ENCODE data around the gene TTC38. TPM values are rescaled to one million over a fixed set of nuclear protein-coding genes. Genes with fewer than 3 reads are reported as not detected.

TTC38 gene
- total RNA-seq, 1 donor from 2014 or later: 8.4 TPM

DNA sequence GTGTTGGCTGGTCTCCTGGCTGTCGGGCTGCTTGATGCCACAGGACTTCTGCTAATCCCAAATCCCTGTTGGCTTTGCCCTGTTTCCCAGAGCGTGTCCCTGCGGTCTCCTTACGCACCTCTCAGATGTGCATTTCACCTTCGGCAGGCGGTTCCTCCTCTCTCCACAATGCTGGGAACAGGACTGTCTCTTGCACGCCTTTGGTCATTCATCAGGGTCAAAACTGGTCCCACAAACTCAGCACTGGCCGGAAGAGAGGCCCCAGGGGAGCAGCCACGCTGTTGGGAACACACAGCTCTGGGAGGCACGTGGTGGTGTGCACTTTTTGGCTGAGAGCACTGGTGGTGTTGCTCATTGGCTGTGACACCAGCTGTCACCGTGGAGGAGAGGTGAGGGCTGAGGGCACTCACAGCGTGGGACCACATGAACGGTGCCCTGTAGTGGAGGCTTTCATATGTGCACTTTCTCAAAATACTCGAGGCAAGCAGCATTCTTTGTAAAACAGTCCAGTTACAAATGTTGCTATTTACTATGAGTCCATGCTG lies 52.4 kb downstream of the TTC38 start:
- DNase-seq (ENCODE audit: low read depth): no peak
- TF ChIP-seq, protein P1, sequence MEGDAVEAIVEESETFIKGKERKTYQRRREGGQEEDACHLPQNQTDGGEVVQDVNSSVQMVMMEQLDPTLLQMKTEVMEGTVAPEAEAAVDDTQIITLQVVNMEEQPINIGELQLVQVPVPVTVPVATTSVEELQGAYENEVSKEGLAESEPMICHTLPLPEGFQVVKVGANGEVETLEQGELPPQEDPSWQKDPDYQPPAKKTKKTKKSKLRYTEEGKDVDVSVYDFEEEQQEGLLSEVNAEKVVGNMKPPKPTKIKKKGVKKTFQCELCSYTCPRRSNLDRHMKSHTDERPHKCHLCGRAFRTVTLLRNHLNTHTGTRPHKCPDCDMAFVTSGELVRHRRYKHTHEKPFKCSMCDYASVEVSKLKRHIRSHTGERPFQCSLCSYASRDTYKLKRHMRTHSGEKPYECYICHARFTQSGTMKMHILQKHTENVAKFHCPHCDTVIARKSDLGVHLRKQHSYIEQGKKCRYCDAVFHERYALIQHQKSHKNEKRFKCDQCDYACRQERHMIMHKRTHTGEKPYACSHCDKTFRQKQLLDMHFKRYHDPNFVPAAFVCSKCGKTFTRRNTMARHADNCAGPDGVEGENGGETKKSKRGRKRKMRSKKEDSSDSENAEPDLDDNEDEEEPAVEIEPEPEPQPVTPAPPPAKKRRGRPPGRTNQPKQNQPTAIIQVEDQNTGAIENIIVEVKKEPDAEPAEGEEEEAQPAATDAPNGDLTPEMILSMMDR (IDR thresholded peaks at IDR 0.05; ENCODE audit: insufficient read depth, low read length, severe bottlenecking): no peak
- Histone ChIP-seq H3K4me3 (ENCODE audit: low read depth, low read length) (no peak overlapping the region), H3K36me3 (ENCODE audit: control insufficient read depth, insufficient read depth, low read length) (peaks cover 9% of the 10 kb centered on the region), H3K27me3 (ENCODE audit: control insufficient read depth, insufficient read depth, low read length) (no peaks in the 10 kb centered on the region)
- FAIRE-seq: no peak

DNA sequence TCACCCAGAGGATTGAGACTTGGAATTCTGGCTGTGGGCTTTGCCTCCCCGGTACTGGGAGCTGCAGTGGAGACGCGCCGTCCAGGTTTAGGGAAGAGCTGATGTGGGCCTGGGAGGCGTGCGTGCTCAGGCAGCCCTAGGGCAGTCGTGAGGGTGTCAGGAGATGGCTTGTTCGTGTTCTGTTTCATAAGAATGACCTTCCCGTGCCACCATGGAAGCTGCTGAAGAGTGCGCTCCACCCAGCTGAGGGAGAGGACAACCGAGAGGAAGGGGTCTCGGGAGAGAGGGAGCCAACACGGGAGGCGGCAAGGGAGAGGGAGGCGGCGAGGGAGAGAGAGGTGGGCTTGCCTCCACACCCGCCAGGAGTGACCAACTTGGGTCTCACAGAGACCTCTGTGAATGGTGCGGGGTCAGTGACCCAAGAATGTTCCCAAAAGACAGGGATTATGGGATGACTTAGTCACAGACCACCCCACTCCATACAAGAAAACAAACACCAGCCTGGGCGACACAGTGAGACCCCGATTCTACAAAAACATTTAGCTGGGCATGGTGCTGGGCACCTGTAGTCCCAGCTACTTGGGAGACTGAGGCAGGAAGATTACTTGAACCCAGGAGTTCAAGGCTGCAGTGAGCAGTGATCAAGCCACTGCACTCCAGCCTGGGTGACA lies 53.0 kb downstream of the TTC38 start:
- TF ChIP-seq, protein P1 (IDR thresholded peaks at IDR 0.05; ENCODE audit: insufficient read depth, low read length, severe bottlenecking): no peak
- no peak for FAIRE-seq
- H3K36me3 ChIP-seq (ENCODE audit: control insufficient read depth, insufficient read depth, low read length): peaks cover 11% of the 10 kb centered on the region

DNA sequence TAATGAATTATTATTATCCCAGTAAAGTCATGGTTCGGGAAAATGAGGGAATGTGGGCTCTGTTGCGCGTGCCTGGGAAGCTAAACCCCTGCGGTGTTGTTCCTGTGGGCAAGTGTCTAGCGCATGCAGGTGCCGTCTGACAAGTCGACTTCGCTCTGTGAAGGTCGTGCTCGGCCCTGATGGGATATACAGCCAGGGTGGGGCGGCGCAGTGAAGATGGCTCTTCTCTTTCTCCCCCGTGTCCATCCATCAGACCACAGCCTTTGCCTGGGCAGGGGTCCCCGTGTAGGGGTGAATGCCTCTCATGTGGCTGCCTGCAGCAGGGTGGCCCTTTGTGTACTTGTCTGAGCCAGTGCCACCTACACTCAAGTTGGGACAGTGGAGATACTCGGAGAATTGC lies 54.9 kb downstream of the TTC38 start:
- peaks cover 11% of the 10 kb centered on the region for H3K36me3 ChIP-seq (ENCODE audit: control insufficient read depth, insufficient read depth, low read length)
- no peaks in the 10 kb centered on the region for H3K27me3 ChIP-seq (ENCODE audit: control insufficient read depth, insufficient read depth, low read length)
- TF ChIP-seq, protein P1 (IDR thresholded peaks at IDR 0.05; ENCODE audit: insufficient read depth, low read length, severe bottlenecking): no peak
- H3K4me3 ChIP-seq (ENCODE audit: low read depth, low read length): no peak overlapping the region
- FAIRE-seq (no peak), DNase-seq (ENCODE audit: low read depth) (no peak)

More for the DNA sequence above, 53.0 kb downstream of the TTC38 start:
- DNase-seq (ENCODE audit: low read depth): no peak
- H3K27me3 ChIP-seq (ENCODE audit: control insufficient read depth, insufficient read depth, low read length): no peaks in the 10 kb centered on the region
- no peak overlapping the region for H3K4me3 ChIP-seq (ENCODE audit: low read depth, low read length)

DNA sequence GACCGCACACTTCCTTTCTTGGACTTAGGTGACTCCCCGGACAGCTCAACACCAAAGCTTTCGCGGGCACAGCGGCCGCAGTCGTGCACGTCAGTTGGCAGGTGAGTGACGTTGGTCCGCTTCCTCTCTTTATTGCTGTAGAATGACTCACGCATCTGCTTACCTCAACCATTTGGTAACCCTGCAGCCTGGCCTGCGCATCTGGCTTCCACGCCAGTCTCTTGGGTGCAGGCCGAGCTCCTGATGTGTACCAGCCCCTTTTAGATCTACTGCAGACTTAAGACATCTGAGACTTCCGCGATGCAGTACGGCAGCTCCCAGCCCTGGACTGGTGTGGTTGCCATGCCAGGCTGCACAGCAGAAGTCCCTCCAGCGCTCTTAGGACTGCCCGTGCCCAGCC lies 55.4 kb downstream of the TTC38 start:
- TF ChIP-seq, protein P1 (IDR thresholded peaks at IDR 0.05; ENCODE audit: insufficient read depth, low read length, severe bottlenecking): no peak
- H3K4me3 ChIP-seq (ENCODE audit: low read depth, low read length): no peak overlapping the region
- DNase-seq (ENCODE audit: low read depth) (no peak), FAIRE-seq (no peak)
- H3K36me3 ChIP-seq (ENCODE audit: control insufficient read depth, insufficient read depth, low read length): peaks cover 11% of the 10 kb centered on the region
- H3K27me3 ChIP-seq (ENCODE audit: control insufficient read depth, insufficient read depth, low read length): no peaks in the 10 kb centered on the region

DNA sequence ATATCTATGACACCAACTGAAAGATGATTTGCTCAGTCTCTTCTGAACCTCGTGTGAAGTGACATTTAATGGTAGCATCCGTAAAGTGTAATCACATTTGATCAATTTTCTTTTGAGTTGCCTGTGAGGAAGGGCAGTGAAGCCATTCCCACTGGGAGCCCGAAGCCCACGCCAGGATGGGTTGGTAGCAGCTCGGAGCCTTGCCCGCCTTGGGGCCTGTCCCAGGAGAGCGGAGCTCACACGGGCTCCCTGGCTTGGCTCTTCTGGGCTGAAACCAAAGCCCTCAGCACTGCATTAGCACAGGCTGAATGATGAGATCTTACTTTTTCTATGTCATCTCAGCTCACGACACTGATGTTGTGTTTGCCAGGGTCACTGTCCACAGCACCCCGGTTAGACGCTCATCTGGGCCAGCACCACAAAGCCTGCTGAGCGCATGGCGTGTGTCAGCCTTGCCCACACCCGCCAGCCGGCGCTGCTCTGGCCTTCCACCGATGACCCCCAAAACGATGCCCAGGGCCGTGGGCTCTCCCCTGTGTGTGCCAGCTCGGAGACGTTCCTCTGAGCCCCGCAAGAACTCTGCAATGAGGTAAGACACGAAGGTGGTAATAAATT lies 58.4 kb downstream of the TTC38 start:
- DNase-seq (ENCODE audit: low read depth): no peak
- Histone ChIP-seq H3K27me3 (ENCODE audit: control insufficient read depth, insufficient read depth, low read length) (no peaks in the 10 kb centered on the region), H3K4me3 (ENCODE audit: low read depth, low read length) (no peak overlapping the region), H3K36me3 (ENCODE audit: control insufficient read depth, insufficient read depth, low read length) (peaks cover 6% of the 10 kb centered on the region)
- TF ChIP-seq, protein P1 (IDR thresholded peaks at IDR 0.05; ENCODE audit: insufficient read depth, low read length, severe bottlenecking): no peak
- FAIRE-seq: no peak

All from bronchial epithelial cell (primary cell).